ENCODE data around the gene UBXN10. TPM values are rescaled to one million over a fixed set of nuclear protein-coding genes. Genes with fewer than 3 reads are reported as not detected.
A peak's percentile ranks its signal among the peaks of the same experiment; 100 is the strongest.

The UBXN10 gene
- total RNA-seq, 2 experiments from 2014 or later = 0.42 to 0.50 TPM

GRCh38 chr1:20233866-20234265, 48.0 kb downstream of the UBXN10 start:
- TF ChIP-seq CTCF (conservative IDR thresholded peaks at IDR 0.05; ENCODE audit: low read length) (no peak), EZH2phosphoT487 (IDR thresholded peaks at IDR 0.05; ENCODE audit: borderline replicate concordance, low read depth, low read length) (no peak)
- intact Hi-C loops (cut with micrococcal nuclease; ENCODE audit: unreplicated experiment) = loop anchor here (1.0 to 5.0 kb wide), 3 partner anchors 125 to 259 kb away; no protein-coding TSS in a partner anchor
- H3K9me3 ChIP-seq (ENCODE audit: low read length) = no peaks in the 10 kb centered on the region
- ChIA-PET CTCF (ENCODE audit: unreplicated experiment) (interaction anchor here (0.6 to 1.1 kb wide), 3 partner anchors 68 to 260 kb away, joined by 3 to 4 read pairs (median 3); no protein-coding TSS in a partner anchor), POLR2A (interaction anchor here (0.6 kb wide), 1 partner anchor 193 kb away, joined by 3 read pairs; no protein-coding TSS in a partner anchor)
- H3K79me2 ChIP-seq (ENCODE audit: insufficient read depth, low read depth, low read length) = no peaks in the 10 kb centered on the region
- H2AFZ ChIP-seq (ENCODE audit: low read length) = no peak overlapping the region
- no TSS peak for BruUV-seq (replicated peaks)
- DNase-seq (ENCODE audit: low spot score) = peak; percentile 24
- H4K20me1 ChIP-seq (ENCODE audit: insufficient read depth, low read length) = no peaks in the 10 kb centered on the region
- H3K9me2 ChIP-seq (ENCODE audit: insufficient read depth, low read length) = no peaks in the 10 kb centered on the region
- H3K27ac ChIP-seq (ENCODE audit: low read depth, low read length, poor library complexity, severe bottlenecking) = no peak overlapping the region
- no peaks in the 10 kb centered on the region for H3K36me3 ChIP-seq (ENCODE audit: insufficient read depth, low read length)
- H3K4me2 ChIP-seq (ENCODE audit: low read length) = peak overlapping the region; percentile 23; the same call in 1 of the 2 replicates
- H3K4me1 ChIP-seq (ENCODE audit: insufficient read depth, low read length, poor library complexity, severe bottlenecking) = peaks cover 4% of the 10 kb centered on the region
- no peak overlapping the region for H3K4me3 ChIP-seq (ENCODE audit: low read depth, low read length, poor library complexity, severe bottlenecking)

DNA sequence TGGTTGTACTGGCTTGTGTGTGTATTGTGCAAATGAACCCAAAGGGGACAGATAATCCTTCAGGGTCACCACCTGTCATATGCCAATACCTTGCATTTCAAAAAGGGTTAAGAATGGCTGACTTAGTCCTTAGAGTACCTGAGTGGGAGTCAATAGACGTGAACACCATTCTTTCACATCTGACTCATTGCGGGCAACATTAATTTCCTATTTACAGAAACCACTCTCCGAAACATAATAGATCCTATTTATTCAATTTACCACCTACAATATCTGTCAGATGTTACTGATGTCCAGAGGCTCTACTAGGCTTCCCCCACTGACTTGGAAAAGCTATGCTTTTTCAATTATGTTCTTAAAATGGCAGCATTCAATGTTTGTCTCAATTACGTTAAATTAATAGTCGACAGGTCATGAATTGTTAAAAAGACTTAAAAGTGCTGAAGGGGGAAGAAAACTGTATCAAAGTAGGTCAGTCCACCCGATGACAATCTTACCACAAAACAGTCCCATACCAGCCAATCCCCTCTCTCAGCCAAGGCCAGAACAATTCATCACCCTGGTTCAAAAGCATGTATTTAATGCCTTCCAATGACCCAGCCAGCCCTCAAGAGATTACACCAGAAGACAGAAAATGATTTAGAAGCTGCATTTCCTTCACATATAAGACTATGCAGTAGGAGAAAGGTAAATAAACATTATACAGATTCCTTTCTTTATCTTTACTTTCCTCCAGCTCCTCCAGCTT, 49.1 kb downstream of the UBXN10 start:
- intact Hi-C loops (cut with micrococcal nuclease; ENCODE audit: unreplicated experiment) = loop anchor here (5.0 kb wide), 1 partner anchor 197 kb away; no protein-coding TSS in a partner anchor
- no peak overlapping the region for H3K27ac ChIP-seq (ENCODE audit: low read depth, low read length, poor library complexity, severe bottlenecking)

More for the DNA sequence above, 49.1 kb downstream of the UBXN10 start:
- no TSS peak for BruUV-seq (replicated peaks)
- no peak for DNase-seq (ENCODE audit: low spot score)
- CTCF ChIA-PET (ENCODE audit: unreplicated experiment) = no interaction called here
- TF ChIP-seq CTCF (conservative IDR thresholded peaks at IDR 0.05; ENCODE audit: low read length) (no peak), EZH2phosphoT487 (IDR thresholded peaks at IDR 0.05; ENCODE audit: borderline replicate concordance, low read depth, low read length) (no peak)
- H3K36me3 ChIP-seq (ENCODE audit: insufficient read depth, low read length) = no peaks in the 10 kb centered on the region
- H3K9me3 ChIP-seq (ENCODE audit: low read length) = no peaks in the 10 kb centered on the region
- no peak overlapping the region for H2AFZ ChIP-seq (ENCODE audit: low read length)
- H3K9me2 ChIP-seq (ENCODE audit: insufficient read depth, low read length) = no peaks in the 10 kb centered on the region
- POLR2A ChIA-PET = interaction anchor here (1.3 kb wide), 1 partner anchor 10 kb away, joined by 3 read pairs; no protein-coding TSS in a partner anchor
- no peak overlapping the region for H3K4me2 ChIP-seq (ENCODE audit: low read length)
- H3K4me1 ChIP-seq (ENCODE audit: insufficient read depth, low read length, poor library complexity, severe bottlenecking) = peaks cover 4% of the 10 kb centered on the region
- H4K20me1 ChIP-seq (ENCODE audit: insufficient read depth, low read length) = no peaks in the 10 kb centered on the region
- H3K4me3 ChIP-seq (ENCODE audit: low read depth, low read length, poor library complexity, severe bottlenecking) = no peak overlapping the region
- no peaks in the 10 kb centered on the region for H3K79me2 ChIP-seq (ENCODE audit: insufficient read depth, low read depth, low read length)
